Lung microvascular endothelial cell (primary cell): ENCODE measurements around the gene ANTXR1. TPM values are rescaled to one million over a fixed set of nuclear protein-coding genes. Genes with fewer than 3 reads are reported as not detected.
A peak's percentile ranks its signal among the peaks of the same experiment; 100 is the strongest.

Experiments
- DNase-seq, 2 donors: peaks; one replicate each; pipeline versions ENCODE4 v3.0.0 to v3.0.0-alpha.2; 2010; ENCODE audit warnings: low read depth in 2 of 2
- total RNA-seq: library from RNA; depleted of rRNA; stranded (reverse); fragments of >200 nt; gene quantifications from 2 replicates; pipeline ENCODE4 v1.2.1, GENCODE V29; 2014

ANTXR1 gene
- total RNA-seq: 0.20 and 0.65 TPM in 2 replicates

DNA sequence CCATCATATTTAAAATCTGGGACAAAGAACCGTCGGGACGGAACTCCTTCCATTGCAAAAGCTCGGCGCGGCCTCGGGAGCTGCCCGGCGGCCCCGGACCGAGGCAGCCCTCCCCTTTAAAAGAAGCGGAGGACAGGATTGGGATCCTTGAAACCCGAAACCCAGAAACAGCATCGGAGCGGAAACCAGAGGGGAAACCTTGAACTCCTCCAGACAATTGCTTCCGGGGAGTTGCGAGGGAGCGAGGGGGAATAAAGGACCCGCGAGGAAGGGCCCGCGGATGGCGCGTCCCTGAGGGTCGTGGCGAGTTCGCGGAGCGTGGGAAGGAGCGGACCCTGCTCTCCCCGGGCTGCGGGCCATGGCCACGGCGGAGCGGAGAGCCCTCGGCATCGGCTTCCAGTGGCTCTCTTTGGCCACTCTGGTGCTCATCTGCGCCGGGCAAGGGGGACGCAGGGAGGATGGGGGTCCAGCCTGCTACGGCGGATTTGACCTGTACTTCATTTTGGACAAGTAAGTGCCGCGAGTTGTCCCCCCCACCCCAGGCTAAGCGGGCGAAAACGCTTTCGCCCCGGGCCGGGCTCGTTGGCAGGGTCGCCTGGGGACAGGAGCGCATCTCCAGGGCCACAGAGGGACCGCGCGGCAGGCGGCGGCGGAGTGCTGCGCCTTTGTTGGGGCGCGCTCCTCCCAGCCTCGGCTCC lies at the start of gene ANTXR1:
TSS of gene ANTXR1 (plus strand) at position 38 of the 698 bp plus-strand sequence. CDS start at position 359, 321 bp downstream.
- DNase-seq: peak in 1 of 2 donors; percentile 37

DNA sequence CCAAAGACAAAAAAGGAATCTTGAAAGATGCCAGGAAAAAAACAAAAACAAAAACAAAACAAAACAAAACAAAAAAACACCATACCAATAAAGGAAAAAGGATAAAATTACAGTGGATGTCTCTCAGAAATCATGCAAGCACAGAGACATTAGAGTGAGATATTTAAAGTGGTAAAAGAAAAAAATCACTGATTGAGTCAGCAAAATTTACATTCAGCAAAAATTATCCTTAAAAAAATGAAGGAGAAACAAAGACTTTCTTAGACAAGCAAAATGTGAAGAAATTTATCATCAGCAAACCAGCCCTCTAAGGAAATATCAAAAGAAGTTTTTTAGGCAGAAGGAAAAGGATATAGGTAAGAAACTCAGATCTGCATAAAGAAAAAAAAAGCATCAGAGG lies 48.7 kb upstream of the ANTXR1 start:
- DNase-seq: no peak

DNA sequence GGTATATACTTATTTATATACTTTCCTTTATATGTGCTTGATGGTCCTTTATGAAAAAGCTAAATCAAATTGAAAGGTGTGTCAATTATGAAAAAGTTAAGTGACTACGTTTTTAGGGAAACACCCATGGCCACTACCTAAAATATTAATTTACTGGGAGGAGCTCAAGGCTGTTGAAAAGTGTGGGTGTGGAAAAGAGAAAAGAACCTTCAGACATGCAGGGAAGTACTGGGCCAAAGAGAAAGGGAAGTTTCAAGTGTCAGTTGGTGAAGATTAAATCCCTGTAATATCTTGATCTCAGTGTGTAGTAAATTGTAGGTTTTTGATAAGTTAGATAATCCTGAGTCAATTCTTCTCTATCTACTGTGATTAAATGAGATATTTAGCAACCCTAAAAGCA lies 44.8 kb upstream of the ANTXR1 start:
- no peak for DNase-seq

DNA sequence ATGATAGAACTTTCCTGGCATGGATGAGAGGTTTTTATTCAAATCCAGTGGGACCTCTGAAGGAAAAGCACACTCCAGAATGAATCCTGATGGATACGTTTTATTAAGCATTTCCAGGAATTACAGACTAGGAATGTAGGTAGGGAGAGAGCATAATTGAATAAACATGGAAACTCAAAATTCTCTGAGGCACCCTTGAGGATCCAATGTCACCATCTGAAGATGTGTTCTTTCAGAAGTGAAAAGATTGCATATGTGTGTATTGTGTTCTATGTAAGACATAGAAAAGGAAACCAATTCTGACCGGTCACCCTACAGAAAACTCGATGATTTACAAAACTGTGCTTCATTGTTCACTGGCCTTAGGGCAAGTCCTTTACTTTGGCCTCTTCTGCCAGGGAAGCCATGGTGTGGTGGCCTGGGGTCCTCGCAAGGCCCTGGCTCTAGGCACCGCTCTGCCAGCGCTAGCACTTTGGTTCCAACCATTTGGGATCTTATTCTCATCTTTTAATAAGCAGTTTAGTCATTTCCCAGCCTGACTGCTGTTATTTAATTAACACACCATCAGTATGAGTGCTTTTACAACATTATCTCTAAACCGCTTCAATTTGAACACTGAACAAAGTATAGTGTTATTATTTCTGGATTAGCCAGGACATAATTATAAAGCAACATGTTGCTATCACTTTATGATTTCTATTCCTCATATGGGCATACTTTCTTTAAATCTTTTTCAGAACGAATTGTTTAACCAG lies 43.1 kb upstream of the ANTXR1 start:
- DNase-seq: no peak

DNA sequence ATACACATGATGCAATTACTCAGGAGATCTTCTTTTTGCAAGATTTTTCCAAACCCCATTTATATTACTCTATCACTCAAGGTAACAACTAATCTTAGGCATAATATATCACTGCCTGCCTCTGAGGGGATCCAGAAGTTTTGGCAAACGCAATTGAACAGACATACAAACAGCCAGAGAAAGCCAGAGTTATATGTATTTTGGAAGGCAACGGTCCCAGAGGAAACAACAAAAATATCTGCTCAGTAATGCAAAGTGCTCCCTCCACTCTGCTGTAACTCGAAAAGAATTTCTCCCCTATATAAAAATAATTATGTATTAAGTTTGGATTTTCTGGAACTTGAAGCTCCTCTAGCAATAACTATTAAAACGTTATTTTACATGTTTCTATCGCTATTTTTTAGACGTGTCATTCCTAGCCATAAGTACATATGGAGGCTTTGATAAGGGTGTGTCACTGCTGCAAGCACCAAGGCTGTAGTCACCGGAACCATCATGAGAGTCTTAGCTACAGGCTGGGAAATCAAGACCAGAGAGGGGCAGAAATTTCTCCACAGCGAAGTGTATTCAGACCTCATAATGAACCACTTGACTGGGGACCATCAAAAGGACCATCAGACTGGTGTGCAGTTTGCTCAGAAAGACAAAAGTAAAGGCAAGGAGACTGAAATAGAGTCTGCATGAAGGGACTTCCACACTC lies 42.3 kb upstream of the ANTXR1 start:
- no peak for DNase-seq

DNA sequence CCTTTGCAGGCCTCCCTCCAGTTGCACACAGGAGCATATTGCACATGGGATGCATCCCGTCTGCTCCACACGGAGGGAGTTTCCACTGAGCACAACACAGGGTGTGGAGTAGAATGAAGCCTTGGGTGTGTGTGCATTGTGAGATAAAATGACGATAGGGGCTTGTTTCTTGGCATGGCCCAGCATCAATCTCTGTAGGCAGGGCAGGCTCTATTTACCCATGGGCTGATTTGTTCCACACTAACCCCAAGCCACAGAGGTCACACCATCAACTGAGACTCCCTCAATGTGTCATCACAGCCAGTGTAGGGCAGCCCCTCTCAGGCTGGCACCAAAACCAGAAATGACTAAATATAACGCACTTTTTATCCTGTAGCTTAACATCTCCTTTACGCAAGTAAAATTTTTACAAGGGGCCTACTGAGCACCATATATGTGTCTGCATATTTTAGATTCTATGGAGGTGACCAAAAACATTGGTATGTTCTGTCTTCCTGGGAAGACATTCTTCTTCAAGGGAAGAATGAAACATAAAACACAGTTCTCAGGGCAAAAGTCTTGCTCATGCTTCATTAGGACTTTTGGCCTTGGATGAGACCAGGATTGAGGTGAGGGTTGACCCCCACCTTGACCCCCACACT lies 41.3 kb upstream of the ANTXR1 start:
- peak in 1 of 2 donors; percentile 67 for DNase-seq

DNA sequence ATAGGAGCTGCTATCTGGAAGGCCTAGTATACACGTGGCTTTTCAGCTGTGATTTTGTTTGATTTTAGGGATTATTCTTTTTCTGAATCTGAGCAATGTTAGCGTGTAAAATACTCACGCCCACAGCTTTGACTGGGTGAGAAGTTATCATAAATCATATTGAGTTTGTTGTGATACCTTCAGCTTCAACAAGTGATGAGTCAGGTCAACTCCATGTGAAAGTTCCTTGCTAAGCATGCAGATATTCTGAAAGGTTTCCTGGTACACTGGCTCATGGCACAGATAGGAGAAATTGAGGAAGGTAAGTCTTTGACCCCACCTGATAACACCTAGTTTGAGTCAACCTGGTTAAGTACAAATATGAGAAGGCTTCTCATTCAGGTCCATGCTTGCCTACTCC lies 38.7 kb upstream of the ANTXR1 start, which contains the start of gene GKN1:
TSS of gene GKN1 (plus strand) at position 386 of the 400 bp plus-strand sequence. CDS start 42 bp downstream, outside the sequence.
- no peak for DNase-seq

- DNase-seq: no peak
These were observed 37.9 kb upstream of the ANTXR1 start for GRCh38 chr2:68974946-68975665.

GRCh38 chr2:68975844-68976243 lies 37.1 kb upstream of the ANTXR1 start:
- no peak for DNase-seq

DNA sequence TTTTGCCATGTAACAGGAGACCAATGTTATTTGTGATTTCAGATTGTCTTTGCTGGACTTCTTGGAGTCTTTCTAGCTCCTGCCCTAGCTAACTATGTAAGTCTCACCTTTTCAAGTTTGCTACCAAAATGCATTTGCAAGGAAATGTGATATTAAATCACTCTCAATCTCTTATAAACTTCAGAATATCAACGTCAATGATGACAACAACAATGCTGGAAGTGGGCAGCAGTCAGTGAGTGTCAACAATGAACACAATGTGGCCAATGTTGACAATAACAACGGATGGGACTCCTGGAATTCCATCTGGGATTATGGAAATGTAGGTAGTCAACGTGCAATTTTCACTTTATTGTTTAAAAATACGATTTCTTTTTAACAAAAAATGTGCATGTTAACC lies 35.5 kb upstream of the ANTXR1 start:
- no peak for DNase-seq

DNA sequence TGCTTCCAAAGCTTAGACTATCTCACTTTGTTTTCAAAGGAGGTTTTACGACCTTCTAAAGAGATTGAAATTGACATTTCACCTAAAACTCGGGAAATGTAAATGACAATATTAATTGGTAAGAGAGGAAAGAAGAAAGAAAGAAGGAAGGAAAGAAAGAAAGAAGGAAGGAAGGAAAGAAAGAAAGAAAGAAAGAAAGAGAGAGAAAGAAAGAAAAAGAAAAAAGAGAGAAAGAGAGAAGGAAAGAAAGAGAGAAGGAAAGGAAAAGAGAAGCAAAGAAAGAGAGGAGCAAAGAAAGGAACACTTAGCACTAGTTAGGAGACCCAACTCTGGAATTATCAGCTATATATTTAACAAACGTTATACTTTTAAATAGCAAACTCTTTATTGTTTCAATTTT lies 34.9 kb upstream of the ANTXR1 start:
- DNase-seq: no peak

GRCh38 chr2:68980956-68981355 lies 32.0 kb upstream of the ANTXR1 start:
- DNase-seq: no peak

DNA sequence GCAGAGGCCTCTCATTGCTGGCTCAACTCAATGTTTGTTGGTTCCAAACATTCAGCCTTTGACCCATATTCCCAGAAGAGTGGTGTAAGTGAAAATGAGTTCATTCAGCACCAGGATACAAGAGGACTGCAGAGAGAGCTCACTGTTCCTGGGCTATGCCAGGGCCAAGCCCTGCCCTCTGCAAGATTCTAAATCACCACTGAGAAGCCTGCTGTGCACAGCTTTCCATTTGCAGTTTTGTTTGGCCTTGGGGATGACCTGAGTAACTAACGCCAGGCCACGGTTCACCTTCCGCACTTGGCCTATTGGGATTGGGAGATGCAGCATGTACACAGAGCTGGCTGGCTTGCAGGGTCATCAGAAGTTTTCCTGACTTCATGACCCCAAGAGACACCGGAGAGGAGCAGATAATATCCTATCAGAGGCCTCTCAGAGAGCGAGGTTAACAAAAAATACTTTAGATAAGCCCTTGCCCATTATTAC lies 25.9 kb upstream of the ANTXR1 start:
- no peak for DNase-seq

- no peak for DNase-seq
These were observed 23.9 kb upstream of the ANTXR1 start for GRCh38 chr2:68989035-68989434.

- no peak for DNase-seq
These were observed 20.6 kb upstream of the ANTXR1 start for GRCh38 chr2:68992341-68992740.

DNA sequence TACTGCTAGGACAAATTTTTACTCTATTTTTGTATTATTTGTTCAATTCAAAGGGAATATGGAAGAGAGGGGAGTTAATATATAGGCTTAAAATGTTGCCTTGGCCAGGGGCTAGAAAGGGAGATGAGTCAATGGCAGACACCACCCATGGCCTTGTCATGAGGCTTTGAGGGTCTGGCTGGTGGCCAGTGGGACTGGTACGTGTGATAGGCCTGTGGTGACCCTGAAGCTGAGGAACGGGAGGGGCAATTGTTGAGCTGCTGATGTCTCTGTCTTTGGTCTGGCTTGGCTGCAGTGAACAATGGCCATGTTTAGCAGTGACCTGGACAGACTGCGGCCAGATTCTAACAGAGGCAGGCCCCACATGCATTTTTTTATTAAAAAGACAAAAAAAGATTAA lies 20.0 kb upstream of the ANTXR1 start:
- no peak for DNase-seq

- DNase-seq: no peak
These were observed 19.3 kb upstream of the ANTXR1 start for GRCh38 chr2:68993660-68994059.

- DNase-seq: no peak
These were observed 18.1 kb upstream of the ANTXR1 start for GRCh38 chr2:68994864-68995263.

- DNase-seq: no peak
These were observed 17.1 kb upstream of the ANTXR1 start for GRCh38 chr2:68995916-68996315.

DNA sequence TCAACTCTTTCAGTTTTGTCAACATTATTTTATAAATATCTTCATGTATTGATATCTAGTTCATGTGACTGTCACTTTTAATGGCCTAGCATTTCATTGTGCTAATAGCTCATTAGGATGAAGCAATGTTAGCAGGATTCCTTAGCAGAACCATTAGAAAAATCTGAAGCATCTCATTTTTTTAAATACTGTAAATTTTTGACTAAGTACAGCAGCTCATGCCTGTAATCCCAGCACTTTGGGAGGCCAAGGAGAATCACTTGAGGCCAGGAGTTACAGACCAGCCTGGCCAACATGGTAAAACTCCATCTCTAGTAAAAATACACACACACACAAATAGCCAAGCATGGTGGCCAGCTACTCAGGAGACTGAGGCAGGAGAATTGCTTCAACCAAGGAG lies 15.6 kb upstream of the ANTXR1 start:
- DNase-seq: no peak

DNA sequence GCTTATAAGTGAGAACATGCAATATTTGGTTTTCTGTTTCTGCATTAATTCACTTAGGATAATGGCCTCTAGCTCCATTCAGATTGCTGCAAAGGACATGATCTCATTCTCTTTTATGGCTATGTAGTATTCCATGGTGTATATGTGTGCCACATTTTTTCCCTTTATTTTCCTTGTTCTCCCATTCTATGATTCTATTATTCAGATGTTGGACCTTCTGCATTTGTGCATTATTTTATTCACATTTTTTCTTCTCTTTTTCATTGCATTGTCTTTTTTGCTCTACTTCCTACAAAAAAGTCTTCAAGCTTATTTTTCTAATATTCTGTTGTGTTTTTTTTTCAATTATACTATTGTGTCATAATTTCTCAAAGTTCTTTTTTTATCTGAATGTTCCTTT lies 11.1 kb upstream of the ANTXR1 start:
- no peak for DNase-seq
